Ascending aorta (tissue), 2 donors: Measurements from ENCODE around the gene ECM1. TPM values are rescaled to one million over a fixed set of nuclear protein-coding genes. Genes with fewer than 3 reads are reported as not detected.

Experiments
- DNase-seq, 2 donors: peaks; one replicate each; pipeline ENCODE4 v3.0.0-alpha.2; 2019; ENCODE audit warnings: low spot score in 2 of 2
- H3K27ac ChIP-seq, 2 donors: fragments of 200-600 bp; sonication (generic); one replicate each; pipeline ENCODE4 v1.5.1; 2016 to 2017; ENCODE audit warnings: mild to moderate bottlenecking in 1 of 2
- H3K27me3 ChIP-seq: fragments of 200-600 bp; sonication (generic); one replicate; pipeline ENCODE4 v1.5.1; 2017
- H3K36me3 ChIP-seq, 2 donors: fragments of 200-600 bp; sonication (generic); one replicate each; pipeline ENCODE4 v1.5.1; 2016
- H3K4me1 ChIP-seq, 2 donors: fragments of 200-600 bp; sonication (generic); one replicate each; pipeline ENCODE4 v1.5.1; 2016 to 2017; ENCODE audit warnings: mild to moderate bottlenecking in 1 of 2
- H3K4me3 ChIP-seq, 2 donors: fragments of 200-600 bp; sonication (generic); one replicate each; pipeline ENCODE4 v1.5.1; 2016 to 2017; ENCODE audit warnings: mild to moderate bottlenecking in 1 of 2
- H3K9me3 ChIP-seq, 2 donors: fragments of 200-600 bp; sonication (generic); one replicate each; pipeline ENCODE4 v1.5.1; 2016
- CTCF ChIP-seq, 3 experiments: fragments of 200-600 bp in 2 of 3; fragments of 450-650 bp in 1 of 3; sonication (generic) in 2 of 3; IDR thresholded peaks; one replicate each; pipeline ENCODE4 v1.5.1; 2016 to 2019; ENCODE audit warnings: antibody characterized with exemption in 3 of 3, mild to moderate bottlenecking in 1 of 3, moderate library complexity in 1 of 3
- intact Hi-C: fragments of 100-400 bp; cut with DNase I; formaldehyde crosslinking; loops from one replicate; pipeline ENCODE4 v1.15.1; 2023
- total RNA-seq: library from RNA; depleted of rRNA; stranded (reverse); fragments of >200 nt; gene quantifications from one replicate; pipeline ENCODE4 v1.1.0, GENCODE V29; 2016

ECM1 gene
- total RNA-seq, 1 donor from 2014 or later: 55.8 TPM

GRCh38 chr1:150555971-150556865 lies 48.3 kb downstream of the ECM1 start:
- intact Hi-C loops: loop anchor here (10.0 kb wide), 3 partner anchors 139 to 419 kb away; partner anchors contain the start of genes ARNT, CERS2 and GOLPH3L
- no peak overlapping the region for H3K4me3 ChIP-seq
- TF ChIP-seq CTCF (IDR thresholded peaks at IDR 0.05): no peak
- no peak for DNase-seq
- H3K9me3 ChIP-seq: no peaks in the 10 kb centered on the region
- no peak overlapping the region for H3K27ac ChIP-seq
- H3K36me3 ChIP-seq: peaks cover 7 to 36% of the 10 kb centered on the region in 2 donors
- H3K4me1 ChIP-seq: peaks cover 37 to 56% of the 10 kb centered on the region in 2 donors
- H3K27me3 ChIP-seq: no peaks in the 10 kb centered on the region

- peaks cover 7 to 36% of the 10 kb centered on the region in 2 donors for H3K36me3 ChIP-seq
- DNase-seq: no peak
- no peak overlapping the region for H3K27ac ChIP-seq
- no peaks in the 10 kb centered on the region for H3K9me3 ChIP-seq
- peaks cover 28 to 51% of the 10 kb centered on the region in 2 donors for H3K4me1 ChIP-seq
- H3K4me3 ChIP-seq: no peak overlapping the region
- no peak for TF ChIP-seq CTCF (IDR thresholded peaks at IDR 0.05)
- no peaks in the 10 kb centered on the region for H3K27me3 ChIP-seq
- intact Hi-C loops: loop anchor here (10.0 kb wide), 3 partner anchors 138 to 418 kb away; partner anchors contain the start of genes ARNT, CERS2 and GOLPH3L
These were observed 49.2 kb downstream of the ECM1 start for GRCh38 chr1:150557065-150557600.

GRCh38 chr1:150557813-150558212 lies 49.9 kb downstream of the ECM1 start:
- intact Hi-C loops: loop anchor here (10.0 kb wide), 3 partner anchors 137 to 417 kb away; partner anchors contain the start of genes ARNT, CERS2 and GOLPH3L
- no peak for TF ChIP-seq CTCF (IDR thresholded peaks at IDR 0.05)
- peak overlapping the region; percentile 98 to 100 for H3K27ac ChIP-seq
- H3K4me3 ChIP-seq: no peak overlapping the region
- peaks cover 31 to 53% of the 10 kb centered on the region in 2 donors for H3K4me1 ChIP-seq
- peaks cover 7 to 36% of the 10 kb centered on the region in 2 donors for H3K36me3 ChIP-seq
- H3K9me3 ChIP-seq: no peaks in the 10 kb centered on the region
- H3K27me3 ChIP-seq: no peaks in the 10 kb centered on the region
- no peak for DNase-seq

GRCh38 chr1:150558303-150558704 lies 50.4 kb downstream of the ECM1 start:
- Histone ChIP-seq H3K36me3 (peaks cover 7 to 36% of the 10 kb centered on the region in 2 donors), H3K27me3 (no peaks in the 10 kb centered on the region), H3K9me3 (no peaks in the 10 kb centered on the region), H3K4me3 (peak overlapping the region in 1 of 2 donors; percentile 63), H3K27ac (peak overlapping the region; percentile 98 to 100), H3K4me1 (peaks cover 32 to 53% of the 10 kb centered on the region in 2 donors)
- intact Hi-C loops: loop anchor here (10.0 kb wide), 3 partner anchors 136 to 416 kb away; partner anchors contain the start of genes ARNT, CERS2 and GOLPH3L
- TF ChIP-seq CTCF (IDR thresholded peaks at IDR 0.05): no peak
- DNase-seq: no peak

- peaks cover 7 to 36% of the 10 kb centered on the region in 2 donors for H3K36me3 ChIP-seq
- H3K9me3 ChIP-seq: no peaks in the 10 kb centered on the region
- peak in 1 of 2 donors; percentile 88 for DNase-seq
- peak overlapping the region in 1 of 2 donors; percentile 63 for H3K4me3 ChIP-seq
- peaks cover 39 to 53% of the 10 kb centered on the region in 2 donors for H3K4me1 ChIP-seq
- H3K27me3 ChIP-seq: no peaks in the 10 kb centered on the region
- TF ChIP-seq CTCF (IDR thresholded peaks at IDR 0.05): peak in 1 of 3 experiments; percentile 12
- intact Hi-C loops: loop anchor here (10.0 kb wide), 3 partner anchors 136 to 416 kb away; partner anchors contain the start of genes ARNT, CERS2 and GOLPH3L
- peak overlapping the region; percentile 98 to 100 for H3K27ac ChIP-seq
These were observed 51.1 kb downstream of the ECM1 start for GRCh38 chr1:150558761-150559655.
